HCT116 (cell line): ENCODE data around the gene SYTL2. TPM values are rescaled to one million over a fixed set of nuclear protein-coding genes. Genes with fewer than 3 reads are reported as not detected.

Experiments
- ATAC-seq: fragments of 200-7000 bp; cut with Tn5 transposase; 2 replicates; pipeline ENCODE4 v1.9.1; 2020; ENCODE audit warnings: mild to moderate bottlenecking, moderate library complexity
- BruUV-seq: library from RNA; stranded (reverse); fragments of 400-500 nt; replicated peaks from 2 replicates; lab custom pipeline; 2021; lab: Mats Ljungman, UMichigan
- CTCF ChIA-PET: fragments of 300-600 bp; sonication (Branson Sonifier 250); formaldehyde crosslinking; loops from one replicate; lab custom pipeline; 2021; ENCODE audit warnings: antibody characterized with exemption; lab: Charles Lee
- POLR2A ChIA-PET: fragments of 300-600, 350-600 bp; sonication (Branson Sonifier 250); formaldehyde crosslinking; loops from one replicate; lab custom pipeline; 2021; ENCODE audit warnings: antibody characterized with exemption; lab: Charles Lee
- RAD21 ChIA-PET, 2 experiments: fragments of 300-600 bp; sonication (Branson Sonifier 250); formaldehyde crosslinking; loops; one replicate each; lab custom pipeline; 2023; ENCODE audit warnings: low total read pairs in 2 of 2; ENCODE audit not compliant: uncharacterized antibody in 2 of 2, unreplicated experiment in 2 of 2, low non-redundant PET in 1 of 2; lab: Charles Lee
- DNase-seq: peaks from one replicate; pipeline ENCODE4 v3.0.0-alpha.2; 2010; ENCODE audit warnings: low read depth, low spot score
- H2AFZ ChIP-seq: fragments of 200-600 bp; shearing (Covaris generic), sonication (generic); 2 replicates; pipeline ENCODE4 v1.6.1; 2017; ENCODE audit warnings: low read depth, mixed run types, mixed read lengths, antibody characterized with exemption, low read length; ENCODE audit not compliant: poor library complexity, severe bottlenecking
- H3K27ac ChIP-seq: 2 replicates; pipeline ENCODE4 v1.5.1; 2012; ENCODE audit warnings: low read depth, low read length
- H3K27me3 ChIP-seq: fragments of 200-600 bp; sonication (generic); 2 replicates; pipeline ENCODE4 v1.6.1; 2016; ENCODE audit warnings: mixed run types, low read length, mixed read lengths; ENCODE audit not compliant: insufficient read depth
- H3K36me3 ChIP-seq, 2 experiments: fragments of 200-500 bp in 1 of 2; fragments of 200-600 bp in 1 of 2; sonication (Bioruptor generic) in 1 of 2; sonication (generic) in 1 of 2; 2 replicates each; pipeline versions ENCODE4 v1.5.1 to v1.6.1; 2014 to 2016; ENCODE audit warnings: low read length in 2 of 2, inconsistent platforms in 1 of 2, mixed read lengths in 1 of 2, mixed run types in 1 of 2; ENCODE audit not compliant: insufficient read depth in 2 of 2, control insufficient read depth in 1 of 2
- H3K4me1 ChIP-seq, 2 experiments: fragments of 200-600 bp in 1 of 2; sonication (generic) in 1 of 2; 2 replicates each; pipeline versions ENCODE4 v1.5.1 to v1.6.1; 2012 to 2017; ENCODE audit warnings: low read length in 2 of 2, inconsistent platforms in 1 of 2, mild to moderate bottlenecking in 1 of 2, mixed read lengths in 1 of 2, mixed run types in 1 of 2, moderate library complexity in 1 of 2; ENCODE audit not compliant: insufficient read depth in 2 of 2, control insufficient read depth in 1 of 2
- H3K4me2 ChIP-seq: fragments of 200-600 bp; sonication (generic); 2 replicates; pipeline ENCODE4 v1.6.1; 2017; ENCODE audit warnings: mixed run types, low read length, mixed read lengths
- H3K4me3 ChIP-seq, 2 experiments: fragments of 200-600 bp in 1 of 2; sonication (generic) in 1 of 2; replicated peaks in 1 of 2; 2 replicates each; pipeline ENCODE4 v1.5.1; 2011 to 2016; ENCODE audit warnings: low read length in 2 of 2, control low read depth in 1 of 2, low read depth in 1 of 2, mild to moderate bottlenecking in 1 of 2, mixed read lengths in 1 of 2, mixed run types in 1 of 2
- H3K79me2 ChIP-seq: fragments of 200-600 bp; sonication (generic); 2 replicates; pipeline ENCODE4 v1.6.1; 2017; ENCODE audit warnings: mild to moderate bottlenecking, mixed run types, low read length, moderate library complexity, mixed read lengths; ENCODE audit not compliant: insufficient read depth
- H3K9ac ChIP-seq: fragments of 200-600 bp; sonication (generic); 2 replicates; pipeline ENCODE4 v1.6.1; 2016; ENCODE audit warnings: low read length, mixed read lengths
- H3K9me2 ChIP-seq: fragments of 200-600 bp; sonication (generic), shearing (Covaris generic); 2 replicates; pipeline ENCODE4 v1.6.1; 2017; ENCODE audit warnings: mixed run types, mild to moderate bottlenecking, moderate library complexity; ENCODE audit not compliant: insufficient read depth
- H3K9me3 ChIP-seq, 2 experiments: fragments of 200-500 bp in 1 of 2; fragments of 200-600 bp in 1 of 2; sonication (Bioruptor generic) in 1 of 2; sonication (generic) in 1 of 2; 2 replicates each; pipeline ENCODE4 v1.6.1; 2014 to 2017; ENCODE audit warnings: low read length in 2 of 2, mixed read lengths in 2 of 2, inconsistent platforms in 1 of 2, low read depth in 1 of 2, mild to moderate bottlenecking in 1 of 2, mixed run types in 1 of 2, moderate library complexity in 1 of 2; ENCODE audit not compliant: control insufficient read depth in 1 of 2, insufficient read depth in 1 of 2
- H4K20me1 ChIP-seq: fragments of 200-600 bp; sonication (generic), shearing (Covaris generic); 2 replicates; pipeline ENCODE4 v1.6.1; 2017; ENCODE audit warnings: mixed run types, mild to moderate bottlenecking, moderate library complexity; ENCODE audit not compliant: insufficient read depth
- CBX3 ChIP-seq: IDR thresholded peaks from 2 replicates; pipeline ENCODE4 v1.6.1; 2012; ENCODE audit warnings: low read depth
- CTCF ChIP-seq, 3 experiments: fragments of 200-600 bp in 1 of 3; sonication (generic) in 1 of 3; IDR thresholded peaks in 2 of 3; conservative IDR thresholded peaks in 1 of 3; 2 replicates each; pipeline ENCODE4 v1.5.1; 2012 to 2017; ENCODE audit warnings: low read depth in 2 of 3, low read length in 2 of 3, antibody characterized with exemption in 1 of 3, borderline replicate concordance in 1 of 3, control low read depth in 1 of 3, mild to moderate bottlenecking in 1 of 3, mixed read lengths in 1 of 3, mixed run types in 1 of 3, moderate library complexity in 1 of 3; ENCODE audit not compliant: insufficient read depth in 1 of 3
- ELF1 ChIP-seq: IDR thresholded peaks from 2 replicates; pipeline ENCODE4 v1.6.1; 2012; ENCODE audit warnings: low read depth, borderline replicate concordance
- EZH2phosphoT487 ChIP-seq: fragments of 200-600 bp; IDR thresholded peaks from 2 replicates; pipeline ENCODE4 v1.6.1; 2018; ENCODE audit warnings: antibody characterized with exemption, borderline replicate concordance
- FOSL1 ChIP-seq: IDR thresholded peaks from 2 replicates; pipeline ENCODE4 v1.6.1; 2012; ENCODE audit warnings: low read depth
- MAX ChIP-seq: IDR thresholded peaks from 2 replicates; pipeline ENCODE4 v1.6.1; 2012
- POLR2AphosphoS5 ChIP-seq: IDR thresholded peaks from 2 replicates; pipeline ENCODE4 v1.6.1; 2011; ENCODE audit warnings: mild to moderate bottlenecking, low read depth, low read length, moderate library complexity
- REST ChIP-seq: IDR thresholded peaks from 2 replicates; pipeline ENCODE4 v1.6.1; 2012; ENCODE audit warnings: low read depth
- SIN3A ChIP-seq: IDR thresholded peaks from 2 replicates; pipeline ENCODE4 v1.6.1; 2012; ENCODE audit warnings: low read depth
- SP1 ChIP-seq: IDR thresholded peaks from 2 replicates; pipeline ENCODE4 v1.6.1; 2012; ENCODE audit warnings: low read depth
- SRF ChIP-seq: IDR thresholded peaks from 2 replicates; pipeline ENCODE4 v1.6.1; 2012; ENCODE audit warnings: low read depth
- TCF7L2 ChIP-seq: IDR thresholded peaks from 2 replicates; pipeline ENCODE4 v1.7.0; 2011; ENCODE audit warnings: borderline replicate concordance, inconsistent platforms; ENCODE audit not compliant: insufficient read depth, insufficient read length; ENCODE audit errors: extremely low read depth
- ZBTB33 ChIP-seq: IDR thresholded peaks from 2 replicates; pipeline ENCODE4 v1.6.1; 2011; ENCODE audit warnings: mild to moderate bottlenecking, low read length, moderate library complexity; ENCODE audit not compliant: insufficient replicate concordance; ENCODE audit errors: extremely low read depth
- ZFX ChIP-seq: fragments of 450-650 bp; IDR thresholded peaks from 2 replicates; pipeline ENCODE4 v1.6.1; 2017
- ZNF274 ChIP-seq: fragments of 200-500 bp; sonication (Bioruptor generic); IDR thresholded peaks from 2 replicates; pipeline ENCODE4 v1.6.1; 2014; ENCODE audit warnings: mild to moderate bottlenecking, low read depth, low read length, inconsistent platforms
- intact Hi-C: fragments of 100-400 bp; cut with micrococcal nuclease; formaldehyde crosslinking; loops from 2 replicates; pipeline ENCODE4 v1.10.0; 2022
- total RNA-seq: library from RNA; stranded (reverse); gene quantifications from one replicate; pipeline ENCODE4 v1.2.1, GENCODE V29; 2021; ENCODE audit not compliant: unreplicated experiment

Gene SYTL2
- total RNA-seq, 1 experiment from 2014 or later: 12.6 TPM

GRCh38 chr11:85685125-85685819 is 125.7 kb downstream of the SYTL2 start:
- H3K27me3 ChIP-seq: no peaks in the 10 kb centered on the region
- ChIA-PET POLR2A (interaction anchor here (0.6 kb wide), 1 partner anchor 49 kb away, joined by 3 read pairs; no protein-coding TSS in a partner anchor), CTCF (interaction anchor here (1.1 kb wide), 1 partner anchor 10 kb away, joined by 4 read pairs; no protein-coding TSS in a partner anchor), RAD21 (no interaction called here)
- ATAC-seq (no peak), DNase-seq (no peak)
- H3K9ac ChIP-seq: no peak overlapping the region
- H2AFZ ChIP-seq: no peak overlapping the region
- H3K36me3 ChIP-seq: no peaks in the 10 kb centered on the region
- TF ChIP-seq REST (no peak), EZH2phosphoT487 (no peak), POLR2AphosphoS5 (no peak), ZNF274 (no peak), MAX (no peak), ELF1 (no peak), FOSL1 (no peak), ZFX (no peak), SP1 (no peak), SRF (no peak), SIN3A (no peak), TCF7L2 (no peak), CBX3 (no peak), ZBTB33 (no peak), CTCF (IDR thresholded peaks at IDR 0.05 in 2 of 3, conservative IDR thresholded peaks at IDR 0.05 in 1 of 3; ENCODE audit: borderline replicate concordance in 1 of 3, insufficient read depth in 1 of 3, low read depth in 2 of 3, low read length in 2 of 3) (no peak)
- no peaks in the 10 kb centered on the region for H4K20me1 ChIP-seq
- intact Hi-C loops: no loop called here
- H3K27ac ChIP-seq: no peak overlapping the region
- no peaks in the 10 kb centered on the region for H3K9me2 ChIP-seq
- no peak overlapping the region for H3K4me2 ChIP-seq
- no peaks in the 10 kb centered on the region for H3K79me2 ChIP-seq
- no peaks in the 10 kb centered on the region for H3K4me1 ChIP-seq
- BruUV-seq: no TSS peak
- no peak overlapping the region for H3K4me3 ChIP-seq
- no peaks in the 10 kb centered on the region for H3K9me3 ChIP-seq
